ENCODE data around the gene FASTKD2.
"Not testable (repeated sequence)": the region's sequence is repeated elsewhere in the genome, so short reads cannot be mapped to it uniquely, and the experiment has no call there.

The FASTKD2 gene

GRCh38 chr2:206798000-206798399 is 32.6 kb downstream of the FASTKD2 start:
- Histone ChIP-seq H3K36me3 (ENCODE audit: control insufficient read depth, insufficient read depth, low read length, severe bottlenecking) (peaks cover 28% of the 10 kb centered on the region), H3K4me3 (ENCODE audit: low read length) (no peak overlapping the region), H3K9me3 (ENCODE audit: control insufficient read depth, low read length) (no peaks in the 10 kb centered on the region), H3K27me3 (replicated peaks; ENCODE audit: control insufficient read depth, insufficient read depth, low read length) (no peaks in the 10 kb centered on the region), H3K4me1 (ENCODE audit: control insufficient read depth, insufficient read depth, low read length) (peaks cover 19% of the 10 kb centered on the region), H3K9ac (ENCODE audit: low read length) (no peak overlapping the region)
- no peak for DNase-seq (ENCODE audit: low read depth)

- Histone ChIP-seq H3K9me3 (ENCODE audit: control insufficient read depth, low read length) (no peaks in the 10 kb centered on the region), H3K9ac (ENCODE audit: low read length) (no peak overlapping the region), H3K4me1 (ENCODE audit: control insufficient read depth, insufficient read depth, low read length) (peaks cover 20% of the 10 kb centered on the region), H3K27me3 (replicated peaks; ENCODE audit: control insufficient read depth, insufficient read depth, low read length) (no peaks in the 10 kb centered on the region), H3K4me3 (ENCODE audit: low read length) (no peak overlapping the region), H3K36me3 (ENCODE audit: control insufficient read depth, insufficient read depth, low read length, severe bottlenecking) (peaks cover 19% of the 10 kb centered on the region)
- DNase-seq (ENCODE audit: low read depth), result no peak
These were observed 33.7 kb downstream of the FASTKD2 start for GRCh38 chr2:206799083-206799482.

- Histone ChIP-seq H3K36me3 (ENCODE audit: control insufficient read depth, insufficient read depth, low read length, severe bottlenecking) (peaks cover 6% of the 10 kb centered on the region), H3K4me3 (ENCODE audit: low read length) (no peak overlapping the region), H3K9me3 (ENCODE audit: control insufficient read depth, low read length) (no peaks in the 10 kb centered on the region), H3K9ac (ENCODE audit: low read length) (no peak overlapping the region), H3K4me1 (ENCODE audit: control insufficient read depth, insufficient read depth, low read length) (peaks cover 27% of the 10 kb centered on the region), H3K27me3 (replicated peaks; ENCODE audit: control insufficient read depth, insufficient read depth, low read length) (no peaks in the 10 kb centered on the region)
- peak; percentile 89 for DNase-seq (ENCODE audit: low read depth)
These were observed 35.4 kb downstream of the FASTKD2 start for GRCh38 chr2:206800506-206801417.

GRCh38 chr2:206801418-206802189 is 36.2 kb downstream of the FASTKD2 start:
- no peak overlapping the region for H3K9ac ChIP-seq (ENCODE audit: low read length)
- no peak for DNase-seq (ENCODE audit: low read depth)

GRCh38 chr2:206802654-206803514 is 37.5 kb downstream of the FASTKD2 start:
- no peak for DNase-seq (ENCODE audit: low read depth)
- Histone ChIP-seq H3K9me3 (ENCODE audit: control insufficient read depth, low read length) (no peaks in the 10 kb centered on the region), H3K4me3 (ENCODE audit: low read length) (no peak overlapping the region), H3K27me3 (replicated peaks; ENCODE audit: control insufficient read depth, insufficient read depth, low read length) (no peaks in the 10 kb centered on the region), H3K9ac (ENCODE audit: low read length) (no peak overlapping the region), H3K36me3 (ENCODE audit: control insufficient read depth, insufficient read depth, low read length, severe bottlenecking) (no peaks in the 10 kb centered on the region), H3K4me1 (ENCODE audit: control insufficient read depth, insufficient read depth, low read length) (peaks cover 27% of the 10 kb centered on the region)

More at GRCh38 chr2:206801418-206802189, 36.2 kb downstream of the FASTKD2 start:
- Histone ChIP-seq H3K4me1 (ENCODE audit: control insufficient read depth, insufficient read depth, low read length) (peaks cover 27% of the 10 kb centered on the region), H3K4me3 (ENCODE audit: low read length) (no peak overlapping the region), H3K27me3 (replicated peaks; ENCODE audit: control insufficient read depth, insufficient read depth, low read length) (no peaks in the 10 kb centered on the region), H3K9me3 (ENCODE audit: control insufficient read depth, low read length) (no peaks in the 10 kb centered on the region), H3K36me3 (ENCODE audit: control insufficient read depth, insufficient read depth, low read length, severe bottlenecking) (no peaks in the 10 kb centered on the region)

- Histone ChIP-seq H3K4me3 (ENCODE audit: low read length) (no peak overlapping the region), H3K9me3 (ENCODE audit: control insufficient read depth, low read length) (no peaks in the 10 kb centered on the region), H3K27me3 (replicated peaks; ENCODE audit: control insufficient read depth, insufficient read depth, low read length) (no peaks in the 10 kb centered on the region), H3K9ac (ENCODE audit: low read length) (no peak overlapping the region), H3K36me3 (ENCODE audit: control insufficient read depth, insufficient read depth, low read length, severe bottlenecking) (no peaks in the 10 kb centered on the region), H3K4me1 (ENCODE audit: control insufficient read depth, insufficient read depth, low read length) (peaks cover 19% of the 10 kb centered on the region)
- no peak for DNase-seq (ENCODE audit: low read depth)
These were observed 38.9 kb downstream of the FASTKD2 start for GRCh38 chr2:206804326-206804725.

- Histone ChIP-seq H3K27me3 (replicated peaks; ENCODE audit: control insufficient read depth, insufficient read depth, low read length) (no peaks in the 10 kb centered on the region), H3K9me3 (ENCODE audit: control insufficient read depth, low read length) (no peaks in the 10 kb centered on the region), H3K4me1 (ENCODE audit: control insufficient read depth, insufficient read depth, low read length) (peaks cover 7% of the 10 kb centered on the region), H3K36me3 (ENCODE audit: control insufficient read depth, insufficient read depth, low read length, severe bottlenecking) (no peaks in the 10 kb centered on the region), H3K9ac (ENCODE audit: low read length) (no peak overlapping the region), H3K4me3 (ENCODE audit: low read length) (no peak overlapping the region)
- peak; percentile 51 for DNase-seq (ENCODE audit: low read depth)
These were observed 40.6 kb downstream of the FASTKD2 start for GRCh38 chr2:206805887-206806607.

GRCh38 chr2:206807624-206808023 is 42.2 kb downstream of the FASTKD2 start:
- H3K9ac ChIP-seq (ENCODE audit: low read length); H3K9me3 ChIP-seq (ENCODE audit: control insufficient read depth, low read length); H3K36me3 ChIP-seq (ENCODE audit: control insufficient read depth, insufficient read depth, low read length, severe bottlenecking); H3K4me3 ChIP-seq (ENCODE audit: low read length); H3K4me1 ChIP-seq (ENCODE audit: control insufficient read depth, insufficient read depth, low read length); DNase-seq (ENCODE audit: low read depth); H3K27me3 ChIP-seq (replicated peaks; ENCODE audit: control insufficient read depth, insufficient read depth, low read length): not testable (repeated sequence)

GRCh38 chr2:206812471-206812870 is 47.1 kb downstream of the FASTKD2 start:
- not testable (repeated sequence) for H3K4me3 ChIP-seq (ENCODE audit: low read length); H3K36me3 ChIP-seq (ENCODE audit: control insufficient read depth, insufficient read depth, low read length, severe bottlenecking); H3K27me3 ChIP-seq (replicated peaks; ENCODE audit: control insufficient read depth, insufficient read depth, low read length); DNase-seq (ENCODE audit: low read depth); H3K9me3 ChIP-seq (ENCODE audit: control insufficient read depth, low read length); H3K4me1 ChIP-seq (ENCODE audit: control insufficient read depth, insufficient read depth, low read length); H3K9ac ChIP-seq (ENCODE audit: low read length)

- Histone ChIP-seq H3K4me1 (ENCODE audit: control insufficient read depth, insufficient read depth, low read length) (peaks cover 7% of the 10 kb centered on the region), H3K27me3 (replicated peaks; ENCODE audit: control insufficient read depth, insufficient read depth, low read length) (no peaks in the 10 kb centered on the region), H3K9ac (ENCODE audit: low read length) (no peak overlapping the region), H3K4me3 (ENCODE audit: low read length) (no peak overlapping the region), H3K9me3 (ENCODE audit: control insufficient read depth, low read length) (peaks cover 6% of the 10 kb centered on the region), H3K36me3 (ENCODE audit: control insufficient read depth, insufficient read depth, low read length, severe bottlenecking) (no peaks in the 10 kb centered on the region)
- no peak for DNase-seq (ENCODE audit: low read depth)
These were observed 49.1 kb downstream of the FASTKD2 start for GRCh38 chr2:206814498-206814897.
